GM12892 (cell line): ENCODE data around the gene TMEM223.
A peak's percentile ranks its signal among the peaks of the same experiment; 100 is the strongest.

Experiments
- DNase-seq: peaks from one replicate; pipeline ENCODE4 v3.0.0; 2011; ENCODE audit not compliant: insufficient read length
- FAIRE-seq: peaks from 2 replicates; lab custom pipeline; 2011; peaks lifted over from hg19 to GRCh38; lab: Jason Lieb, UNC
- POLR2A ChIP-seq: IDR thresholded peaks from 2 replicates; pipeline ENCODE4 v1.6.1; 2011; ENCODE audit warnings: low read depth, low read length, control low read depth
- POLR2AphosphoS5 ChIP-seq: IDR thresholded peaks from 2 replicates; pipeline ENCODE4 v1.6.1; 2011; ENCODE audit warnings: low read depth, low read length, control low read depth
- TAF1 ChIP-seq: IDR thresholded peaks from 2 replicates; pipeline ENCODE4 v1.6.1; 2011; ENCODE audit warnings: low read depth, mild to moderate bottlenecking, control low read depth, low read length, borderline replicate concordance

Gene TMEM223

GRCh38 chr11:62794201-62794775, 2.5 kb upstream of the TMEM223 start:
- TF ChIP-seq TAF1, result no peak
- no peak for TF ChIP-seq POLR2A
- TF ChIP-seq POLR2AphosphoS5, result no peak
- no peak for DNase-seq
- FAIRE-seq, result no peak

DNA sequence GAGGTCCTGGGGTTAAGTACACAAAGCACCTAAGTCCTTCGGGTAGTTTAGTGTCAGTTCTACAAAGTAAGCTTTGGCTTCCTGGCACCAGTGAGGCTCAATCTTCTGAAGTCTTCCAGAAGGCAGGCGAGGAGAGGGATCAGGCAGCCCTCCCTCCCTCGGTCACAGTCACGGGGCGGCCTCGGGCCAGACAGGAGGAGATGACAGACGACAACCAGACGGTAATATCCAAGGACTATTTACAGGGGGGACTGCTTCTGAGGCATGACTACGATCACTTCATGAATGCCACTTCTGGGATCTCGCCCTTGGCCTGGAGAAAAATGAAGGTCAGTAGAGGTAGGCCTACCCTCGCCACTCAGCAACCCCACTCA, 383 bp upstream of the TMEM223 start:
- FAIRE-seq (no peak), DNase-seq (no peak)
- TF ChIP-seq POLR2AphosphoS5 (no peak), POLR2A (no peak), TAF1 (no peak)

- TF ChIP-seq TAF1 (no peak), POLR2A (peak; percentile 15; the same call in 1 of the 2 replicates)
- FAIRE-seq, result no peak
- DNase-seq, result no peak
These were observed 2.2 kb downstream of the TMEM223 start for GRCh38 chr11:62789576-62789975.

GRCh38 chr11:62788991-62789390, 2.8 kb downstream of the TMEM223 start:
- FAIRE-seq (no peak), DNase-seq (no peak)
- TF ChIP-seq TAF1 (no peak), POLR2AphosphoS5 (no peak), POLR2A (no peak)

- peak; percentile 98 for TF ChIP-seq POLR2AphosphoS5
- peak; percentile 75 for TF ChIP-seq TAF1
- TF ChIP-seq POLR2A, result peak; percentile 99
- DNase-seq (peak; percentile 95), FAIRE-seq (peak; percentile 98)
These were observed 4.6 kb downstream of the TMEM223 start, which contains the start of gene TMEM179B for GRCh38 chr11:62787005-62787759. Gene TMEM179B (plus strand): TSS chr11:62787402. CDS start chr11:62787432, 30 bp downstream.

- DNase-seq, result peak; percentile 90
- no peak for FAIRE-seq
These were observed 5.3 kb downstream of the TMEM223 start for GRCh38 chr11:62786318-62787004.

GRCh38 chr11:62782753-62783152, 9.1 kb downstream of the TMEM223 start:
- TF ChIP-seq TAF1 (no peak), POLR2AphosphoS5 (no peak), POLR2A (no peak)
- FAIRE-seq, result no peak
- DNase-seq, result no peak

More at GRCh38 chr11:62786318-62787004, 5.3 kb downstream of the TMEM223 start:
- TF ChIP-seq POLR2AphosphoS5 (no peak), TAF1 (0 out of 2 replicates have a peak, but pooled peaks have one; percentile 29)

DNA sequence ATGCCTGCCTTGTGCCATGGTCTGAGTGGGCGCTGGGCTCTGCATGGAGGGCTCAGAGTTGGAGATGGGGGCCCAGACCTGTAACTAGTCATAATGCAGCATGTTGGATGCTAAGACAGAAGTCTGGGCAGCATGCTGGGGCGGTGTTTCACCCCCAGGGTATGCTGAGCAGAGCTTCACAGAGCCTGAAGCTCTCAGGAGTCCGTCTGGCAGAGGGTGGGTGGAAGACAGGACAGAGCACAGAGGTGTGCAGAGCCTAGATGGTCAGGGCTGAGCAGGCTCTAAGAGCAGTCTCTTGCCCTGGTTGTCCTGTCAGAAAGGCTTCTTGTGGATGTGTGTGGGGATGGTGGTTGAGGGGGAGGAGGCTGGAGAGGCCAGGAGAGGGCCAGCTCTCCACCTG, 13.4 kb downstream of the TMEM223 start:
- no peak for DNase-seq
- TF ChIP-seq POLR2AphosphoS5 (no peak), POLR2A (no peak), TAF1 (no peak)
- FAIRE-seq, result no peak

DNA sequence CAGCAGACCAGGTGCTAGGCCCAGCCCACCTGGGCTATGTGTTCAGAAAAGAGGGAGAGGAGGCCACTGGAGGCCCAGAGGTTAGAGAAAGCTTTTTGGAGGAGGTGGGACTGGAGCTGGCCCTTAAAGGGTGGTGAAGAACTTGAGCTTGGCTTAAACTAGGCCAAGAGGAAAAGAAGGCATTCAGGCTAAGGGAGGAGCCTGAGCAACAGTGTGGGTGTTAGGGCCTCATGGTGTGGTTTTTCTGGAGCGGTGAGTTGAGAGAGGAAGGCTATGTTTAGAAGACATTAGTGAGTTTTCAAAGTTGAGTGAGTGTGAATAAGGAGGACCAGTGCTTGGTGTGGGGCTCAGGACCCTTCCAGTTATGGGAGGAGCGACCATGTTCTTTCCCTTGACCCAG, 14.4 kb downstream of the TMEM223 start:
- no peak for DNase-seq
- FAIRE-seq, result no peak
- TF ChIP-seq TAF1 (no peak), POLR2A (no peak), POLR2AphosphoS5 (no peak)

- TF ChIP-seq TAF1 (no peak), POLR2AphosphoS5 (no peak), POLR2A (no peak)
- no peak for DNase-seq
- no peak for FAIRE-seq
These were observed 16.2 kb downstream of the TMEM223 start for GRCh38 chr11:62775646-62776045.

DNA sequence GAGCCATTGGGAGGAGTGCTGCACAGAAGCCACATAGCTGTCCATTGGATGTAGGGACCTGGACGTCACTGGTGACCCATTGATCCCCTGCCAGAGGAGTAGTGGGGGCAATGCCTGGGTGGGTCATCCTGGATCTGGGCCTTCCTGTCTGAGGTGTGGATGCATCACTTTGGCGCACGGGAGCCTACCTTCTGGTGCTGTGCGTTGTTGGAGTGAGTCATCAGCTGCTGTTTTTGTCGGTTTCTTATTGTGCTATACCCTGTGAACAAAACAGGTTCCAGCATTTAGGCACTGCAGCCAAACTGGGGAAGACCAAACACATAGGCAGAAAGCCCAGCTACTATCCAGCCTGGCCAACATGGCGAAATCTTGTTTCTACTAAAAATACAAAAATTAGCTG, 17.4 kb downstream of the TMEM223 start:
- FAIRE-seq, result no peak
- DNase-seq, result no peak
- no peak for TF ChIP-seq POLR2A
- TF ChIP-seq TAF1, result no peak
- TF ChIP-seq POLR2AphosphoS5, result no peak
